H1 (cell line): ENCODE data around the gene ITGA11. TPM values are rescaled to one million over a fixed set of nuclear protein-coding genes. Genes with fewer than 3 reads are reported as not detected.

ENCODE experiments used
- CTCF ChIA-PET: fragments of 300-600 bp; sonication (Branson Sonifier 250); formaldehyde crosslinking; loops from one replicate; lab custom pipeline; 2021; ENCODE audit not compliant: partially characterized antibody; lab: Charles Lee
- POLR2A ChIA-PET: fragments of 300-600 bp; sonication (Branson Sonifier 250); formaldehyde crosslinking; loops from one replicate; lab custom pipeline; 2021; ENCODE audit warnings: inconsistent platforms; ENCODE audit not compliant: partially characterized antibody; lab: Charles Lee
- DNase-seq, 2 experiments: peaks; one replicate each; pipeline versions ENCODE4 v3.0.0 to v3.0.0-alpha.2; 2010 to 2022; ENCODE audit warnings: low spot score in 2 of 2, low read depth in 1 of 2, mixed read lengths in 1 of 2
- FAIRE-seq: peaks from 2 replicates; lab custom pipeline; 2011; peaks lifted over from hg19 to GRCh38; lab: Jason Lieb, UNC
- H2AFZ ChIP-seq: 2 replicates; pipeline ENCODE4 v1.8.1; 2012; ENCODE audit warnings: low read length, inconsistent platforms
- H2AK5ac ChIP-seq: 2 replicates; pipeline ENCODE4 v1.6.1; 2013; ENCODE audit warnings: low read depth, low read length
- H2BK120ac ChIP-seq: replicated peaks from 2 replicates; pipeline ENCODE3; 2013; ENCODE audit warnings: low read depth, low read length, inconsistent platforms
- H2BK12ac ChIP-seq: 2 replicates; pipeline ENCODE4 v1.6.1; 2013; ENCODE audit warnings: low read depth, low read length
- H2BK15ac ChIP-seq: 2 replicates; pipeline ENCODE4 v1.6.1; 2013; ENCODE audit warnings: low read length
- H2BK20ac ChIP-seq: 2 replicates; pipeline ENCODE4 v1.6.1; 2013; ENCODE audit warnings: low read length
- H2BK5ac ChIP-seq: 2 replicates; pipeline ENCODE4 v1.6.1; 2013; ENCODE audit warnings: low read depth, low read length
- H3K14ac ChIP-seq: 2 replicates; pipeline ENCODE4 v1.6.1; 2013; ENCODE audit warnings: inconsistent platforms; ENCODE audit not compliant: insufficient read length
- H3K18ac ChIP-seq: 2 replicates; pipeline ENCODE4 v1.6.1; 2013; ENCODE audit warnings: low read length; ENCODE audit errors: extremely low read depth
- H3K23ac ChIP-seq: 2 replicates; pipeline ENCODE4 v1.6.1; 2013; ENCODE audit warnings: inconsistent platforms; ENCODE audit not compliant: insufficient read length
- H3K23me2 ChIP-seq: 2 replicates; pipeline ENCODE4 v1.6.1; 2013; ENCODE audit warnings: low read depth, low read length
- H3K27ac ChIP-seq: 2 replicates; pipeline ENCODE4 v1.6.1; 2011; ENCODE audit warnings: low read depth, low read length, inconsistent platforms
- H3K27me3 ChIP-seq, 4 experiments: replicated peaks in 1 of 4; 1 replicate in 1 of 4; 2 replicates in 3 of 4; pipeline versions ENCODE4 v1.6.1 to v1.8.1; 2011 to 2013; ENCODE audit warnings: low read length in 3 of 4, mild to moderate bottlenecking in 3 of 4, inconsistent platforms in 2 of 4, mixed read lengths in 2 of 4, moderate library complexity in 1 of 4; ENCODE audit not compliant: control insufficient read depth in 3 of 4, insufficient read depth in 3 of 4; ENCODE audit errors: extremely low read depth in 1 of 4
- H3K36me3 ChIP-seq, 4 experiments: 2 replicates each; pipeline versions ENCODE4 v1.6.1 to v1.8.1; 2011 to 2013; ENCODE audit warnings: mild to moderate bottlenecking in 4 of 4, low read length in 3 of 4, moderate library complexity in 2 of 4, control low read depth in 1 of 4, inconsistent platforms in 1 of 4; ENCODE audit not compliant: insufficient read depth in 4 of 4, control insufficient read depth in 2 of 4
- H3K4ac ChIP-seq: replicated peaks from 2 replicates; pipeline ENCODE3; 2013; ENCODE audit warnings: low read length, low read depth, mixed read lengths, inconsistent platforms; ENCODE audit not compliant: insufficient read length
- H3K4me1 ChIP-seq, 4 experiments: replicated peaks in 1 of 4; 1 replicate in 1 of 4; 2 replicates in 3 of 4; pipeline versions ENCODE4 v1.6.1 to v1.8.1; 2011 to 2013; ENCODE audit warnings: low read length in 3 of 4, inconsistent platforms in 2 of 4, mixed read lengths in 1 of 4; ENCODE audit not compliant: insufficient read depth in 4 of 4, control insufficient read depth in 3 of 4
- H3K4me2 ChIP-seq, 2 experiments: 2 replicates each; pipeline versions ENCODE4 v1.6.1 to v1.8.1; 2011 to 2013; ENCODE audit warnings: low read depth in 2 of 2, low read length in 2 of 2, control low read depth in 1 of 2, inconsistent platforms in 1 of 2, mild to moderate bottlenecking in 1 of 2; ENCODE audit not compliant: insufficient read depth in 1 of 2
- H3K4me3 ChIP-seq, 4 experiments: fragments of 200-600, 300-600 bp in 1 of 4; sonication (generic), shearing (Covaris generic), sonication (Bioruptor Twin) in 1 of 4; 2 replicates each; pipeline versions ENCODE4 v1.5.1 to v1.8.1; 2011 to 2016; ENCODE audit warnings: low read length in 4 of 4, low read depth in 3 of 4, control low read depth in 2 of 4, inconsistent platforms in 2 of 4, mild to moderate bottlenecking in 2 of 4, mixed read lengths in 1 of 4, moderate library complexity in 1 of 4; ENCODE audit not compliant: insufficient read depth in 2 of 4; ENCODE audit errors: extremely low read depth in 1 of 4
- H3K56ac ChIP-seq: replicated peaks from 2 replicates; pipeline ENCODE3; 2013; ENCODE audit warnings: low read depth, mild to moderate bottlenecking, mixed read lengths, low read length, inconsistent platforms; ENCODE audit not compliant: insufficient read length
- H3K79me1 ChIP-seq: 2 replicates; pipeline ENCODE4 v1.6.1; 2013; ENCODE audit warnings: low read depth, low read length, control low read depth
- H3K79me2 ChIP-seq, 2 experiments: 2 replicates each; pipeline versions ENCODE4 v1.6.1 to v1.8.1; 2012 to 2013; ENCODE audit warnings: low read length in 2 of 2, mild to moderate bottlenecking in 2 of 2, inconsistent platforms in 1 of 2; ENCODE audit not compliant: insufficient read depth in 2 of 2, control insufficient read depth in 1 of 2
- H3K9ac ChIP-seq, 4 experiments: replicated peaks in 1 of 4; 1 replicate in 1 of 4; 2 replicates in 3 of 4; pipeline versions ENCODE4 v1.6.1 to v1.8.1; 2011 to 2013; ENCODE audit warnings: low read depth in 3 of 4, low read length in 3 of 4, control low read depth in 2 of 4, mild to moderate bottlenecking in 2 of 4, moderate library complexity in 2 of 4, inconsistent platforms in 1 of 4; ENCODE audit errors: extremely low read depth in 1 of 4
- H3K9me3 ChIP-seq, 2 experiments: 2 replicates each; pipeline versions ENCODE4 v1.6.1 to v1.8.1; 2012 to 2013; ENCODE audit warnings: mild to moderate bottlenecking in 2 of 2, moderate library complexity in 2 of 2, control low read depth in 1 of 2, inconsistent platforms in 1 of 2, low read depth in 1 of 2, low read length in 1 of 2, mixed read lengths in 1 of 2; ENCODE audit not compliant: insufficient read depth in 2 of 2
- H4K20me1 ChIP-seq, 2 experiments: replicated peaks in 1 of 2; 2 replicates each; pipeline versions ENCODE3 to v1.8.1; 2011 to 2013; ENCODE audit warnings: inconsistent platforms in 2 of 2, low read length in 2 of 2, mild to moderate bottlenecking in 1 of 2; ENCODE audit not compliant: insufficient read depth in 2 of 2, control insufficient read depth in 1 of 2
- H4K5ac ChIP-seq: 2 replicates; pipeline ENCODE4 v1.6.1; 2013; ENCODE audit warnings: low read length, low read depth, mixed read lengths, inconsistent platforms; ENCODE audit not compliant: insufficient read length
- H4K8ac ChIP-seq: 2 replicates; pipeline ENCODE4 v1.8.0; 2013; ENCODE audit warnings: mild to moderate bottlenecking, moderate library complexity, low read length, inconsistent platforms; ENCODE audit not compliant: insufficient read depth; ENCODE audit errors: extremely low read depth
- H4K91ac ChIP-seq: replicated peaks from 2 replicates; pipeline ENCODE3; 2013; ENCODE audit warnings: low read length, mixed read lengths, inconsistent platforms; ENCODE audit not compliant: insufficient read length
- CHD2 ChIP-seq: IDR thresholded peaks from 2 replicates; pipeline ENCODE4 v1.6.1; 2012; ENCODE audit warnings: low read length, improper control_type of control experiment
- CREB1 ChIP-seq: IDR thresholded peaks from 2 replicates; pipeline ENCODE4 v1.6.1; 2012; ENCODE audit warnings: inconsistent platforms
- CTBP2 ChIP-seq: IDR thresholded peaks from 2 replicates; pipeline ENCODE4 v1.7.0; 2011; ENCODE audit warnings: borderline replicate concordance, mild to moderate bottlenecking, moderate library complexity, mixed read lengths, low read length; ENCODE audit not compliant: insufficient read depth, insufficient read length
- E2F6 ChIP-seq: IDR thresholded peaks from 2 replicates; pipeline ENCODE4 v1.6.1; 2012; ENCODE audit warnings: inconsistent platforms
- EZH2 ChIP-seq: fragments of 200-600 bp; sonication (generic); IDR thresholded peaks from 2 replicates; pipeline ENCODE4 v1.7.1; 2012; ENCODE audit warnings: low read depth, mild to moderate bottlenecking, moderate library complexity, low read length, inconsistent platforms; ENCODE audit not compliant: severe bottlenecking
- JUND ChIP-seq: IDR thresholded peaks from 2 replicates; pipeline ENCODE4 v1.6.1; 2011; ENCODE audit warnings: mild to moderate bottlenecking, improper control_type of control experiment, low read length
- KDM4A ChIP-seq: IDR thresholded peaks from one replicate; pipeline ENCODE4 v1.7.1; 2012; ENCODE audit warnings: low read depth, mild to moderate bottlenecking, moderate library complexity, low read length, inconsistent platforms; ENCODE audit not compliant: severe bottlenecking
- RAD21 ChIP-seq, 2 experiments: IDR thresholded peaks in 1 of 2; conservative IDR thresholded peaks in 1 of 2; 2 replicates each; pipeline ENCODE4 v1.6.1; 2011; ENCODE audit warnings: low read depth in 2 of 2, low read length in 2 of 2, improper control_type of control experiment in 1 of 2, inconsistent platforms in 1 of 2, mild to moderate bottlenecking in 1 of 2, moderate library complexity in 1 of 2
- RFX5 ChIP-seq: IDR thresholded peaks from 2 replicates; pipeline ENCODE4 v1.6.1; 2011; ENCODE audit warnings: low read depth, low read length, improper control_type of control experiment, borderline replicate concordance
- RNF2 ChIP-seq: fragments of 200-900, 300-1000 bp; sonication (generic); IDR thresholded peaks from 2 replicates; pipeline ENCODE4 v1.7.1; 2016; ENCODE audit warnings: borderline replicate concordance, low read depth, mild to moderate bottlenecking, antibody characterized with exemption, low read length; ENCODE audit not compliant: poor library complexity, severe bottlenecking; ENCODE audit errors: missing control alignments
- WGBS, 2 experiments: shearing (Covaris generic) in 1 of 2; methylation state at CpG; one replicate each; pipeline versions ENCODE4 v1.1.6 to v1.1.7; 2013 to 2015; ENCODE audit warnings: low lambda C conversion rate in 2 of 2, mixed read lengths in 2 of 2, inconsistent platforms in 1 of 2, low coverage in 1 of 2, missing lambda C conversion rate in 1 of 2; ENCODE audit not compliant: insufficient replicate concordance in 2 of 2, insufficient coverage in 1 of 2, insufficient read length in 1 of 2; ENCODE audit errors: extremely low coverage in 1 of 2, missing lambda C conversion rate in 1 of 2; 5-methylcytosine and 5-hydroxymethylcytosine counted together
- polyA plus RNA-seq, 7 experiments: library from polyadenylated mRNA; depleted of rRNA in 3 of 7; stranded (reverse) in 5 of 7; unstranded in 2 of 7; fragments of >200 nt in 5 of 7; fragments of 200-250 nt in 2 of 7; gene quantifications; 1 replicate in 5 of 7; 2 replicates in 1 of 7; 4 replicates in 1 of 7; pipeline versions ENCODE4 v1.2.1 to v1.2.3, GENCODE V29; 2011 to 2013; ENCODE audit warnings: missing spikeins in 2 of 7, mixed read lengths in 2 of 7
- total RNA-seq: library from RNA; stranded (reverse); fragmentation: NEBNext Ultra II Directional; extraction: Animal tissue kit (Norgen Biotek cat#: 25700); gene quantifications from 2 replicates; pipeline ENCODE4 v1.2.1, GENCODE V29; 2021

ITGA11 gene
- total and polyA plus RNA-seq, 2 of the 8 experiments (the other 6 are each of a cell fraction or from before 2014, with no cell fraction given): 0.05 to 0.06 TPM

GRCh38 chr15:68431037-68431791, 749 bp downstream of the ITGA11 start:
- no peak overlapping the region; the same call in 1 of the 2 replicates for H2BK12ac ChIP-seq
- peak overlapping the region; percentile 39 to 67 (median 65) for H3K4me3 ChIP-seq
- no peak overlapping the region for H2BK5ac ChIP-seq
- peak in 1 of 2 experiments; percentile 70 for DNase-seq
- ChIA-PET POLR2A (interaction anchor here (1.1 to 2.0 kb wide), 2 partner anchors 19 to 154 kb away, joined by 3 to 5 read pairs; partner anchors contain the start of gene FEM1B), CTCF (interaction anchor here (0.7 to 2.1 kb wide), 5 partner anchors 10 to 479 kb away, joined by 3 to 9 read pairs (median 6); no protein-coding TSS in a partner anchor)
- H2AK5ac ChIP-seq: no peak overlapping the region
- no peak overlapping the region for H3K23ac ChIP-seq
- H4K20me1 ChIP-seq: peaks cover 2 to 3% of the 10 kb centered on the region in 2 experiments
- H4K8ac ChIP-seq: no peak overlapping the region
- H2AFZ ChIP-seq: peak overlapping the region; percentile 25; the same call in 1 of the 2 replicates
- no peak overlapping the region for H3K9ac ChIP-seq
- H3K18ac ChIP-seq: no peak overlapping the region
- no peak overlapping the region for H2BK15ac ChIP-seq
- H3K79me1 ChIP-seq: no peaks in the 10 kb centered on the region
- H3K4me2 ChIP-seq: peak overlapping the region; percentile 96 to 97
- no peak overlapping the region for H2BK20ac ChIP-seq
- H3K14ac ChIP-seq: no peak overlapping the region
- H3K23me2 ChIP-seq: peaks cover 8% of the 10 kb centered on the region; the same call in 1 of the 2 replicates
- no peak overlapping the region for H3K4ac ChIP-seq
- H3K36me3 ChIP-seq: no peaks in the 10 kb centered on the region
- no peaks in the 10 kb centered on the region for H3K9me3 ChIP-seq
- H3K79me2 ChIP-seq: no peaks in the 10 kb centered on the region
- FAIRE-seq: no peak
- H3K56ac ChIP-seq: no peak overlapping the region
- H3K4me1 ChIP-seq: peaks cover 0 to 5% (median 2%) of the 10 kb centered on the region in 4 experiments; a peak in 4 of 7 replicates
- H4K91ac ChIP-seq: no peak overlapping the region
- H3K27me3 ChIP-seq: peaks cover 32 to 52% (median 51%) of the 10 kb centered on the region in 4 experiments
- 6% methylated on average over 59 of the region's 69 CpGs; no CpG with 5 or more reads in 1 of the 2 experiments for WGBS, 2 experiments
- H3K27ac ChIP-seq: no peak overlapping the region
- no peak overlapping the region for H2BK120ac ChIP-seq
- H4K5ac ChIP-seq: no peak overlapping the region
- TF ChIP-seq CHD2 (no peak), KDM4A (peak; percentile 20), E2F6 (peak; percentile 34), JUND (no peak), CREB1 (no peak), EZH2 (peak; percentile 91), RFX5 (no peak), RNF2 (peak; percentile 63), RAD21 (IDR thresholded peaks at IDR 0.05 in 1 of 2, conservative IDR thresholded peaks at IDR 0.05 in 1 of 2; ENCODE audit: low read depth in 2 of 2, low read length in 2 of 2) (no peak), CTBP2 (peak; percentile 27)
